RPMI8226 (cell line): ENCODE data around the gene PEPD.

Source experiments
- DNase-seq: peaks from one replicate; pipeline ENCODE4 v3.0.0-alpha.2; 2015

PEPD gene

GRCh38 chr19:33471111-33471996, 50.2 kb downstream of the PEPD start:
- DNase-seq: no peak

GRCh38 chr19:33470686-33471085, 50.9 kb downstream of the PEPD start:
- no peak for DNase-seq

GRCh38 chr19:33470040-33470330, 51.6 kb downstream of the PEPD start:
- DNase-seq: no peak

- DNase-seq: no peak
Observed at GRCh38 chr19:33469171-33470039, 52.2 kb downstream of the PEPD start.

GRCh38 chr19:33468361-33469170, 53.0 kb downstream of the PEPD start:
- DNase-seq: no peak

GRCh38 chr19:33467851-33468250, 53.7 kb downstream of the PEPD start:
- no peak for DNase-seq

- no peak for DNase-seq
Observed at GRCh38 chr19:33465834-33466233, 55.8 kb downstream of the PEPD start.

- DNase-seq: no peak
Observed at GRCh38 chr19:33465371-33465770, 56.2 kb downstream of the PEPD start.

- no peak for DNase-seq
Observed at GRCh38 chr19:33464733-33465115, 56.9 kb downstream of the PEPD start.

GRCh38 chr19:33464010-33464732, 57.4 kb downstream of the PEPD start:
- DNase-seq: no peak

- no peak for DNase-seq
Observed at GRCh38 chr19:33463199-33463598, 58.4 kb downstream of the PEPD start.

- DNase-seq: no peak
Observed at GRCh38 chr19:33462112-33462791, 59.3 kb downstream of the PEPD start.

GRCh38 chr19:33461256-33462111, 60.1 kb downstream of the PEPD start:
- DNase-seq: no peak

- no peak for DNase-seq
Observed at GRCh38 chr19:33460221-33460908, 61.2 kb downstream of the PEPD start.

- DNase-seq: no peak
Observed at GRCh38 chr19:33459222-33460090, 62.1 kb downstream of the PEPD start.

- no peak for DNase-seq
Observed at GRCh38 chr19:33458807-33459206, 62.8 kb downstream of the PEPD start.

- DNase-seq: no peak
Observed at GRCh38 chr19:33458171-33458633, 63.4 kb downstream of the PEPD start.

GRCh38 chr19:33456845-33457220, 64.8 kb downstream of the PEPD start:
- no peak for DNase-seq
